H1 (cell line): ENCODE measurements around the gene TNNI3. TPM values are rescaled to one million over a fixed set of nuclear protein-coding genes. Genes with fewer than 3 reads are reported as not detected.

Source experiments
- CTCF ChIA-PET: fragments of 300-600 bp; sonication (Branson Sonifier 250); formaldehyde crosslinking; loops from one replicate; lab custom pipeline; 2021; ENCODE audit not compliant: partially characterized antibody; lab: Charles Lee
- POLR2A ChIA-PET: fragments of 300-600 bp; sonication (Branson Sonifier 250); formaldehyde crosslinking; loops from one replicate; lab custom pipeline; 2021; ENCODE audit warnings: inconsistent platforms; ENCODE audit not compliant: partially characterized antibody; lab: Charles Lee
- DNase-seq, 2 experiments: peaks; one replicate each; pipeline versions ENCODE4 v3.0.0 to v3.0.0-alpha.2; 2010 to 2022; ENCODE audit warnings: low spot score in 2 of 2, low read depth in 1 of 2, mixed read lengths in 1 of 2
- FAIRE-seq: peaks from 2 replicates; lab custom pipeline; 2011; peaks lifted over from hg19 to GRCh38; lab: Jason Lieb, UNC
- H2AFZ ChIP-seq: 2 replicates; pipeline ENCODE4 v1.8.1; 2012; ENCODE audit warnings: low read length, inconsistent platforms
- H2AK5ac ChIP-seq: 2 replicates; pipeline ENCODE4 v1.6.1; 2013; ENCODE audit warnings: low read depth, low read length
- H2BK120ac ChIP-seq: replicated peaks from 2 replicates; pipeline ENCODE3; 2013; ENCODE audit warnings: low read depth, low read length, inconsistent platforms
- H2BK12ac ChIP-seq: 2 replicates; pipeline ENCODE4 v1.6.1; 2013; ENCODE audit warnings: low read depth, low read length
- H2BK15ac ChIP-seq: 2 replicates; pipeline ENCODE4 v1.6.1; 2013; ENCODE audit warnings: low read length
- H2BK20ac ChIP-seq: 2 replicates; pipeline ENCODE4 v1.6.1; 2013; ENCODE audit warnings: low read length
- H2BK5ac ChIP-seq: 2 replicates; pipeline ENCODE4 v1.6.1; 2013; ENCODE audit warnings: low read depth, low read length
- H3K14ac ChIP-seq: 2 replicates; pipeline ENCODE4 v1.6.1; 2013; ENCODE audit warnings: inconsistent platforms; ENCODE audit not compliant: insufficient read length
- H3K18ac ChIP-seq: 2 replicates; pipeline ENCODE4 v1.6.1; 2013; ENCODE audit warnings: low read length; ENCODE audit errors: extremely low read depth
- H3K23ac ChIP-seq: 2 replicates; pipeline ENCODE4 v1.6.1; 2013; ENCODE audit warnings: inconsistent platforms; ENCODE audit not compliant: insufficient read length
- H3K23me2 ChIP-seq: 2 replicates; pipeline ENCODE4 v1.6.1; 2013; ENCODE audit warnings: low read depth, low read length
- H3K27ac ChIP-seq: 2 replicates; pipeline ENCODE4 v1.6.1; 2011; ENCODE audit warnings: low read depth, low read length, inconsistent platforms
- H3K27me3 ChIP-seq, 4 experiments: replicated peaks in 1 of 4; 1 replicate in 1 of 4; 2 replicates in 3 of 4; pipeline versions ENCODE4 v1.6.1 to v1.8.1; 2011 to 2013; ENCODE audit warnings: low read length in 3 of 4, mild to moderate bottlenecking in 3 of 4, inconsistent platforms in 2 of 4, mixed read lengths in 2 of 4, moderate library complexity in 1 of 4; ENCODE audit not compliant: control insufficient read depth in 3 of 4, insufficient read depth in 3 of 4; ENCODE audit errors: extremely low read depth in 1 of 4
- H3K36me3 ChIP-seq, 4 experiments: 2 replicates each; pipeline versions ENCODE4 v1.6.1 to v1.8.1; 2011 to 2013; ENCODE audit warnings: mild to moderate bottlenecking in 4 of 4, low read length in 3 of 4, moderate library complexity in 2 of 4, control low read depth in 1 of 4, inconsistent platforms in 1 of 4; ENCODE audit not compliant: insufficient read depth in 4 of 4, control insufficient read depth in 2 of 4
- H3K4ac ChIP-seq: replicated peaks from 2 replicates; pipeline ENCODE3; 2013; ENCODE audit warnings: low read length, low read depth, mixed read lengths, inconsistent platforms; ENCODE audit not compliant: insufficient read length
- H3K4me1 ChIP-seq, 4 experiments: replicated peaks in 1 of 4; 1 replicate in 1 of 4; 2 replicates in 3 of 4; pipeline versions ENCODE4 v1.6.1 to v1.8.1; 2011 to 2013; ENCODE audit warnings: low read length in 3 of 4, inconsistent platforms in 2 of 4, mixed read lengths in 1 of 4; ENCODE audit not compliant: insufficient read depth in 4 of 4, control insufficient read depth in 3 of 4
- H3K4me2 ChIP-seq, 2 experiments: 2 replicates each; pipeline versions ENCODE4 v1.6.1 to v1.8.1; 2011 to 2013; ENCODE audit warnings: low read depth in 2 of 2, low read length in 2 of 2, control low read depth in 1 of 2, inconsistent platforms in 1 of 2, mild to moderate bottlenecking in 1 of 2; ENCODE audit not compliant: insufficient read depth in 1 of 2
- H3K4me3 ChIP-seq, 4 experiments: fragments of 200-600, 300-600 bp in 1 of 4; sonication (generic), shearing (Covaris generic), sonication (Bioruptor Twin) in 1 of 4; 2 replicates each; pipeline versions ENCODE4 v1.5.1 to v1.8.1; 2011 to 2016; ENCODE audit warnings: low read length in 4 of 4, low read depth in 3 of 4, control low read depth in 2 of 4, inconsistent platforms in 2 of 4, mild to moderate bottlenecking in 2 of 4, mixed read lengths in 1 of 4, moderate library complexity in 1 of 4; ENCODE audit not compliant: insufficient read depth in 2 of 4; ENCODE audit errors: extremely low read depth in 1 of 4
- H3K56ac ChIP-seq: replicated peaks from 2 replicates; pipeline ENCODE3; 2013; ENCODE audit warnings: low read depth, mild to moderate bottlenecking, mixed read lengths, low read length, inconsistent platforms; ENCODE audit not compliant: insufficient read length
- H3K79me1 ChIP-seq: 2 replicates; pipeline ENCODE4 v1.6.1; 2013; ENCODE audit warnings: low read depth, low read length, control low read depth
- H3K79me2 ChIP-seq, 2 experiments: 2 replicates each; pipeline versions ENCODE4 v1.6.1 to v1.8.1; 2012 to 2013; ENCODE audit warnings: low read length in 2 of 2, mild to moderate bottlenecking in 2 of 2, inconsistent platforms in 1 of 2; ENCODE audit not compliant: insufficient read depth in 2 of 2, control insufficient read depth in 1 of 2
- H3K9ac ChIP-seq, 4 experiments: replicated peaks in 1 of 4; 1 replicate in 1 of 4; 2 replicates in 3 of 4; pipeline versions ENCODE4 v1.6.1 to v1.8.1; 2011 to 2013; ENCODE audit warnings: low read depth in 3 of 4, low read length in 3 of 4, control low read depth in 2 of 4, mild to moderate bottlenecking in 2 of 4, moderate library complexity in 2 of 4, inconsistent platforms in 1 of 4; ENCODE audit errors: extremely low read depth in 1 of 4
- H3K9me3 ChIP-seq, 2 experiments: 2 replicates each; pipeline versions ENCODE4 v1.6.1 to v1.8.1; 2012 to 2013; ENCODE audit warnings: mild to moderate bottlenecking in 2 of 2, moderate library complexity in 2 of 2, control low read depth in 1 of 2, inconsistent platforms in 1 of 2, low read depth in 1 of 2, low read length in 1 of 2, mixed read lengths in 1 of 2; ENCODE audit not compliant: insufficient read depth in 2 of 2
- H4K20me1 ChIP-seq, 2 experiments: replicated peaks in 1 of 2; 2 replicates each; pipeline versions ENCODE3 to v1.8.1; 2011 to 2013; ENCODE audit warnings: inconsistent platforms in 2 of 2, low read length in 2 of 2, mild to moderate bottlenecking in 1 of 2; ENCODE audit not compliant: insufficient read depth in 2 of 2, control insufficient read depth in 1 of 2
- H4K5ac ChIP-seq: 2 replicates; pipeline ENCODE4 v1.6.1; 2013; ENCODE audit warnings: low read length, low read depth, mixed read lengths, inconsistent platforms; ENCODE audit not compliant: insufficient read length
- H4K8ac ChIP-seq: 2 replicates; pipeline ENCODE4 v1.8.0; 2013; ENCODE audit warnings: mild to moderate bottlenecking, moderate library complexity, low read length, inconsistent platforms; ENCODE audit not compliant: insufficient read depth; ENCODE audit errors: extremely low read depth
- H4K91ac ChIP-seq: replicated peaks from 2 replicates; pipeline ENCODE3; 2013; ENCODE audit warnings: low read length, mixed read lengths, inconsistent platforms; ENCODE audit not compliant: insufficient read length
- BACH1 ChIP-seq: IDR thresholded peaks from 2 replicates; pipeline ENCODE4 v1.6.1; 2012; ENCODE audit warnings: low read length, improper control_type of control experiment
- CTBP2 ChIP-seq: IDR thresholded peaks from 2 replicates; pipeline ENCODE4 v1.7.0; 2011; ENCODE audit warnings: borderline replicate concordance, mild to moderate bottlenecking, moderate library complexity, mixed read lengths, low read length; ENCODE audit not compliant: insufficient read depth, insufficient read length
- GABPA ChIP-seq: IDR thresholded peaks from 2 replicates; pipeline ENCODE4 v1.6.1; 2011; ENCODE audit warnings: mild to moderate bottlenecking, low read length, moderate library complexity, borderline replicate concordance; ENCODE audit not compliant: insufficient read depth
- SAP30 ChIP-seq: fragments of 300-600 bp; sonication (generic); IDR thresholded peaks from 2 replicates; pipeline ENCODE4 v1.7.1; 2012; ENCODE audit warnings: low read length, moderate library complexity, mild to moderate bottlenecking, inconsistent platforms; ENCODE audit not compliant: insufficient read depth, insufficient replicate concordance
- SP4 ChIP-seq: IDR thresholded peaks from 2 replicates; pipeline ENCODE4 v1.6.1; 2012; ENCODE audit warnings: low read length, inconsistent platforms
- TEAD4 ChIP-seq: IDR thresholded peaks from 2 replicates; pipeline ENCODE4 v1.6.1; 2012; ENCODE audit warnings: low read depth, low read length, inconsistent platforms, mixed read lengths
- ZNF274 ChIP-seq: IDR thresholded peaks from 2 replicates; pipeline ENCODE4 v1.7.0; 2012; ENCODE audit warnings: low read length, borderline replicate concordance; ENCODE audit errors: extremely low read depth
- WGBS, 2 experiments: shearing (Covaris generic) in 1 of 2; methylation state at CpG; one replicate each; pipeline versions ENCODE4 v1.1.6 to v1.1.7; 2013 to 2015; ENCODE audit warnings: low lambda C conversion rate in 2 of 2, mixed read lengths in 2 of 2, inconsistent platforms in 1 of 2, low coverage in 1 of 2, missing lambda C conversion rate in 1 of 2; ENCODE audit not compliant: insufficient replicate concordance in 2 of 2, insufficient coverage in 1 of 2, insufficient read length in 1 of 2; ENCODE audit errors: extremely low coverage in 1 of 2, missing lambda C conversion rate in 1 of 2; 5-methylcytosine and 5-hydroxymethylcytosine counted together
- polyA plus RNA-seq, 7 experiments: library from polyadenylated mRNA; depleted of rRNA in 3 of 7; stranded (reverse) in 5 of 7; unstranded in 2 of 7; fragments of >200 nt in 5 of 7; fragments of 200-250 nt in 2 of 7; gene quantifications; 1 replicate in 5 of 7; 2 replicates in 1 of 7; 4 replicates in 1 of 7; pipeline versions ENCODE4 v1.2.1 to v1.2.3, GENCODE V29; 2011 to 2013; ENCODE audit warnings: missing spikeins in 2 of 7, mixed read lengths in 2 of 7
- total RNA-seq: library from RNA; stranded (reverse); fragmentation: NEBNext Ultra II Directional; extraction: Animal tissue kit (Norgen Biotek cat#: 25700); gene quantifications from 2 replicates; pipeline ENCODE4 v1.2.1, GENCODE V29; 2021

The TNNI3 gene
- total and polyA plus RNA-seq, 2 of the 8 experiments (the other 6 are each of a cell fraction or from before 2014, with no cell fraction given) = 16.9 to 56.0 TPM

GRCh38 chr19:55172741-55173140 lies 15.2 kb upstream of the TNNI3 start:
- FAIRE-seq = no peak
- peak overlapping the region; percentile 87 to 97 for H3K4me2 ChIP-seq
- CTCF ChIA-PET = interaction anchor here (1.3 to 1.6 kb wide), 3 partner anchors 15 to 84 kb away, joined by 3 to 4 read pairs (median 4); partner anchors contain the start of gene TNNI3

More at GRCh38 chr19:55172741-55173140, 15.2 kb upstream of the TNNI3 start:
- no peak overlapping the region for H3K14ac ChIP-seq
- H2AFZ ChIP-seq = 0 out of 2 replicates have a peak overlapping the region, but pooled peaks have one; percentile 13
- H3K4ac ChIP-seq = no peak overlapping the region
- no peak overlapping the region for H3K56ac ChIP-seq
- no peak overlapping the region for H2BK12ac ChIP-seq
- no peak overlapping the region for H4K5ac ChIP-seq
- no peaks in the 10 kb centered on the region for H3K79me1 ChIP-seq
- H2AK5ac ChIP-seq = no peak overlapping the region
- H2BK15ac ChIP-seq = no peak overlapping the region
- peak overlapping the region; percentile 0; the same call in 1 of the 2 replicates for H4K8ac ChIP-seq
- POLR2A ChIA-PET = interaction anchor here (1.0 kb wide), 1 partner anchor 26 kb away, joined by 3 read pairs; no protein-coding TSS in a partner anchor
- peaks cover 2 to 52% (median 28%) of the 10 kb centered on the region in 4 experiments; a peak in 6 of 7 replicates for H3K27me3 ChIP-seq
- TF ChIP-seq BACH1 (no peak), GABPA (no peak), TEAD4 (no peak), SAP30 (peak; percentile 47), SP4 (no peak), ZNF274 (no peak), CTBP2 (no peak)
- no peak overlapping the region for H2BK120ac ChIP-seq
- no peaks in the 10 kb centered on the region for H3K79me2 ChIP-seq
- H3K4me1 ChIP-seq = peaks cover 5 to 21% (median 14%) of the 10 kb centered on the region in 4 experiments
- H3K23ac ChIP-seq = no peak overlapping the region
- 23% methylated on average over 12 of the region's 12 CpGs; no CpG with 5 or more reads in 1 of the 2 experiments for WGBS, 2 experiments
- DNase-seq = no peak
- no peak overlapping the region for H2BK20ac ChIP-seq
- H3K36me3 ChIP-seq = no peaks in the 10 kb centered on the region
- H4K91ac ChIP-seq = peak overlapping the region; percentile 35
- no peaks in the 10 kb centered on the region for H3K9me3 ChIP-seq
- H3K9ac ChIP-seq = no peak overlapping the region
- peaks cover 13% of the 10 kb centered on the region; the same call in 1 of the 2 replicates for H3K23me2 ChIP-seq
- no peak overlapping the region for H3K18ac ChIP-seq
- no peak overlapping the region for H2BK5ac ChIP-seq
- no peak overlapping the region for H3K27ac ChIP-seq
- peak overlapping the region; percentile 60 to 77 (median 73) for H3K4me3 ChIP-seq
- no peaks in the 10 kb centered on the region for H4K20me1 ChIP-seq
